Stimulated activated CD4-positive, alpha-beta T cell treated with anti-CD3 and anti-CD28 coated beads, Interleukin-12 subunit alpha, Interleukin-12 subunit beta, amount 100 ng/mL, for 48 hours (primary cell): ENCODE data around the gene URB2.

Source experiments
- DNase-seq, 3 donors: peaks; one replicate each; pipeline ENCODE4 v3.0.0-alpha.2; 2020; ENCODE audit warnings: low read depth in 2 of 3, low spot score in 1 of 3

The URB2 gene

DNA sequence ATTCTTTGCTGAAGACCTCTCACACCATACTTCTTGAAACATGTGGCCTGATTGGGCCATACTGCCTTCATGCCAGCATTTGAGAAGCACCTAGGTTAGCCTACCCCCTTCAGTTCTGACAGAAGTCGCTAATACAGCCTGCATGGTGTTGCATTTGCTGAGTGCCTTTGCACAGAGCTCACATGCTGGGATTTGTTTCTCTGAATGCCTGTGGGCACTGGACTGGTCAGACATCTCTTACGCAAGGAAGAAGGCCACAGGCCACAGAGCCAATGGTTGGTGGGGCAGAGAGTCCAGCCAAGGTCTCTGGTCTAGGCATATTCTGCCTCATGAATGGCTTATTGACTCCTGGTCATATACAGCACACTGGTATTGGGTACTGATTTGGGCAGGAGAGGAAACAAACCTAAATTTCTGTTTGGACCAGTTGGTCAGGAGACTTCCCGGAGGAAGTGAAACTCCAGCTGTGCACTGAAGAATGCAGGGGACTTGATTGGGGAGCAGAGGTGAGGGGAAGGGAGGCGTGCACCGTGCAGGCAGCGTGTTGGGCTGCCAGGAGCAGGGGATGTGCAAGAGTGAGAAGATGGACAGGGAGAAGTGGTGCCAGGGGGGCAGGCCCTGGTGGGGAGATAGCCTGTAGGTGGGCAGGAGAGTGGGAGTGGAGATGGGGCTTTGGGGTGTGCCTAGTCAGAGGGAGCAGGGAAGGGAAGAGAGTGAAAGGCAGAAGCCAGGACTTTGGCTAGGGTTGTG is 18.1 kb downstream of the URB2 start:
- no peak for DNase-seq

DNA sequence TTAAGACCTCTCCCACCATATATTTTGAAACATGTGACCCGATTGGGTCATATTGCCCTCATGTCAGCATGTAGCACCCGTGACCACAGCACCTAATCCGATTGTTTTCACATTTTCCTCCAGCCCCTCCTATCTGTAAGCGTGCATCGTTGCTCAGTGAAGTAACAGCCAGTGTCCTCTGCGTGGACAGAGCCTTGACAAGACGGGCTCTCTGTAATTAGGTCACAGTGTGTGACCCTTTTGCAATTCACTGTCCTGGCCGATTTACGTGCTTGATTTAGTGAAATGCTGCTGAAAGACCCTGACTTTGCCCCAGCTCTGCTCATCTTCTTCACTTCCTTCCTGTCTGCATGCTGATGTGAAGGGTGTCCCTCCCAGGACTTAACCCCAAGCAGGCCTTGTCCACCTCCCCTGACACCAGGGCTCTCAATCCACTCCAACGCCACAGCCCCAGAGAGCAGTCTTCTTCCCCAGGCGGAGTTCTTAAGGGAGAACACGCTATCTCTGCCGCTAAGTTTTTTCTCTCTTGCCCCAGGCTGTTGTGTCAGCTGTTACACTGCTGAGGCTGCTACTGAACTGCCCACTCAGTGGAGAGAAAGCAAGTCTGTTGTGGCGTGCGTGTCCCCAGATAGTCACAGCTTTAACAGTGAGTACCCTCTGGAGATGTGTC is 19.4 kb downstream of the URB2 start:
- DNase-seq, result no peak

DNA sequence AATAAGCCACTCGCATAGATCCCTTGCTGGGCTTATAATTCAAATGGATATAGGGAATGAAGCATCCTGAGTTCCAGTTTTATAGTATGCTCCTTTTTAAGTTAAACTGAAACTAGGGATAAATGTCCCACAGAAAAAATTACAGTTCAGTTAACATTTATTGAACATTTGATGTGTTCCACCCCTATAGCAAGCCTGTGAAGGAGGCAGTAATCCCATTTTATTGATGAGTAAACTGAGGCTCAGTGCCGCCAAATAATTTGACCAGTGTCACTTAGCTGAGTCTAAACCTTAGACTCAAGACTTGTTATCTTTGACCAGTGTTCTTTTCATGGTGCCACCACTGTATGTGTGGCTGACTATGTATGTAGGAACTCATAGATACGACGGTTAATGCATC is 22.4 kb downstream of the URB2 start:
- no peak for DNase-seq

DNA sequence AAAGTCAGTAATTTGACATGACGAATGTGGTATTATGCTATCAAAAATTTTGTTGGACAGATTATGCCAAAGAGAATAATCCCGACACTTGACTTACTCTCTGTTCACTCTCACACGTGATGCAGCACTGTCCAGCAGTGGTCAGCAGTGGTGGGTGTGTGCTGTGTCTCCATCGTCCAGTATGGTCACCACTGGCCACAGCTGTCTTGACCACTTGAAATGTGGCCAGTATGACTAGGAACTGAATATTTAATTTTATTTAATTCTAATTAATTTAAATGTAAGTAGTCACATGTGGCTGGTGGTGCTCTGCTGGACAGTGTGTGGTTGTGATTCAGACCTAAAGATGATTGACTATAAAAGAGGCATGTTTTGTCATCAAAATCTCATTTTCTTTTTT is 24.0 kb downstream of the URB2 start:
- no peak for DNase-seq

DNA sequence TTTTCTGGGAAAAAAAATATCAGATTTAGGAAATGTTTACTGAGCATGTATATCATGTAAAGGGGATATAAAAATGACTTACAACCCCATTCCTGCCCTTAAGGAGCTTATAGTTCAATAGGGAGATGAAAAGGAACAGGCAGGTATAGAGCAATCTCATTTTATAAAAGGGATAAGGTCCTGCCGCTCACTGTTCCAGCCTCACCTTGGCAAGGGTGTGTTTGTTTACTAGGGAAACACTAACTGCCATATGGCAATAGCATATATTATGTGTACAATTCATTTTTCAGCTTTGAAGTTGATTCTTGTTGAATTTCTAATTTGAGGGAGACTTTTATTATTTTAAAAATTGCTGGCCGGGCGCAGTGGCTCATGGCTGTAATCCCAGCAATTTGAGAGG is 25.5 kb downstream of the URB2 start:
- no peak for DNase-seq

DNA sequence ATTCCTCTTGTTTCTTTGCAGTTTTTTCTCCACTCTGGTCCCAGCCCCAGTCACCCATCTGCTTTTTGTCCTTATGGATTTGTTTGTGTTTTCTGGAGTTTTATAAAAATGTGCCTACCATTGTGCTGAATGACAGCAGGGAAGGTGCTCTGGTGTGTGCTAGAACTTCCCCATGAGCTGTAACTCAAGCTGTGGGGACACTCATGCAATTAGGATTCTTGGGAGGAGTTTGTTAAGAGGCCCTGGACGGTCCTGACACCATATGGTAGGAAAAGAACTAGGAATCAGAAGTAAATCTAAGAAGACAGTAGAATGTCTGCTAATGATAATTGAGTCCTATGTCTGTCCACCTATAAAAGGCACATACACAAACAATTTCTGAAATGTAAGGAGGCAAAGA is 27.4 kb downstream of the URB2 start:
- no peak for DNase-seq

DNA sequence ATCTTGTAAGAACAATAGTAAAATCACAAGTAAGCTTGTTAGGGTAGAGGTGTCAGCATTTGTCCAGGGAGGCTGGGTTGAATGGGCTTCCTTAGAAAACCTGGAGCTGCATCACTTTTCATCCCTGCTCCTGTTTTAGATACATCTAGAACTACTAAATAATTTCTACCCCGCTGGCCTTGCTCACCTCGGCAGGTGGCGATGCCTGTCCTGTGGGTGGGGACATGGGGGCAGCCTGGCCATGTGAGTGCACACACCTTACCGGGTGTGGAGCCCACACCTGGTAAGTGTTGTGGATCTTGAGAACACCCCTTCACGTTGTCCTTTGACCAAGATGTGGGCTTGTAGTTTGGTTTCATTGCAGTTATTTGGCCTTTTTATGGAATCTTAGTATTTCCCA is 29.7 kb downstream of the URB2 start:
- DNase-seq, result no peak

DNA sequence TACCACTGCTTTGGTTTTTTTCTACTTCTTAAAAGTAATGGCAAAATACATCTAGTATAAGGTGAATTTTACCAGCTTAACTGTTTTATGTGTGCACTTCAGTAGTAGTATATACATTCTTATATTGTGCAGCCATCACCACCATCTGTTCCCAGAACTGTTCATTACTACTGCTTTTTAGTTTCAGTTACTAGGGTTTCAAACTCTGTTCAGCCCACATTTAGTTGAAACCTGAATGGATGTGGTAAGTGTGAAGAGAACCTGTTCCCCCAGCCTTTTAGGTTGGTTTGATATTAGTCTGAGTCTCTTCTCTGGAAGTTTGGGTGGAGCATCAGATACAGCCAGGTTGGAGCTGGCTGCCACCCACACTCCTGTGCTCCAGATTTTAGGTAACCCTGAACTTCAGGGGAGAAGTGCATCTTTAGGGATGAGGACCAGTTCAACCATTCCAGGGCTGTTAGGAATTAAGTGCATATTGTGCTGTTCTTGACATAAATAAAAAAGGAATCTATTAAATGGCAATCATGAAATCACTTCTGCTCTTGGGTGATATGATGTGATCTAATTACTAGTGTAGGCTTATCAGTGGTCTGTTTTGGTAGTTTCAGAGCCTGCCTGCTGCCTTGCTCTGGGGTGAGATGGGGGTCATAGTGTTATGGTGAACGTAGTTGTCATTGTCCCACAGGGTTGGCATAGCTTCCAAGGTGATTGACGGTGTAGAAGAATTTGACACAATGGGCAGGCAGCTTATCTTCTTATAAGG is 32.1 kb downstream of the URB2 start:
- no peak for DNase-seq

DNA sequence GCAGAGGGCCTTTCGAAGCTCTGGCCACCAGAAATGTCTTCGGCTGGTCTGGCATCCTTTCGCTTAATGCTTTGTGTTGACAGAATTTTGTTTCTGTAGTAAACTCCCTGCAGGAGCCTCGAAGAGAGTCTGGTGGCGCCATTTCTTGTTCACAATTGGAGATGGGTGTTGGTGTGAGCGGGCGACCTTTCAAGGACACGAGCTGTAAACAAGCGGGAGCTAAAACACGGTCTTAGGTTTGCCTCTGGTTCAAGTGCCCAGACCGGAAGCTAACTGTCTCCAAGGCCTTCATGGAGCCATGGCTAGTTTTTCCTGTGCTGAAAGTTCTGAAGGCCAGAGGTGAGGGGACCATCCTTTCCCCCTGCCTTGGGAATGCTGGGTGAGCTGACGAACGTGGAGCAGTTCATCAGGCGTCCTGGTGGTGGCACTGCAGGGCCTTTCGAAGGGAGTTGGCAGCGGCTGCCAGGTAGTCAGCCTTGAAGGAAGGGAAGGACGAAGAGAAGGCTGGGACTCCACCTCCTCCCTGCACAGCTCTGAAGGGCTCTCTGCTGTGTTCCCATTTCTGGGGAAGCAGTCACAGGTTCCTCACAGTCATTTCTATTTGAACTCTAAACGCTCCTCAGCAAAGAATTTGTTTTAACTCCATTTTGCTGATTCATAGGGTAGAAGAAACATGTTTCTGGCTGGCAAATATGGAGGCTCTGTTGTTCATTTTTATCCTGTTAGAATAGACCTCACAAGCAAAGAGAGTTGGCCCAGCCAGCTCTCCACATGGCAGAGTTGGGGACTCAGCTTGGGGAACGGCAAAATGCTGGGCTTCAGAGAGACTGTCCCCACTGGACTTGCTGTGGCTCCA is 35.2 kb downstream of the URB2 start:
- DNase-seq, result peak; percentile 49 to 70 (median 53)

DNA sequence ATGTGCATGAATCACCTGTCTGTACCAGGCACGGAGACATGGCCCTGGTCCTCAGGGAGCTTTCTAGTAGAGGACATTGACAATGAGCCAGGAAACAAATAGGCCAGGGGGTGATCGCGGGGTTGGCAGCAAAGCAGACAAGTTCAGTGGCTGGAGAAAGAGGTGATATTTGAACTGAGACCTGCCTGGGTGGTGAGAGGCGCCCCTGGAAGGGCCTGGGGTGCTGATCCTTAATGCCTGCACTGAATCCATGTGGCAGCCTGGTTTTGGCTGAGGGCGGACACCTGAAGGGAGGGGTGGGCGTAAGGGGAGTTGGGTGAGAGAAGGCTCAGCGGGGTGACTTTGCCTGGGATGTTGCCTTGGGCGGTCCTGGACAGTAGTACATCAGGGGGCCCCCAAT is 35.9 kb downstream of the URB2 start:
- no peak for DNase-seq

DNA sequence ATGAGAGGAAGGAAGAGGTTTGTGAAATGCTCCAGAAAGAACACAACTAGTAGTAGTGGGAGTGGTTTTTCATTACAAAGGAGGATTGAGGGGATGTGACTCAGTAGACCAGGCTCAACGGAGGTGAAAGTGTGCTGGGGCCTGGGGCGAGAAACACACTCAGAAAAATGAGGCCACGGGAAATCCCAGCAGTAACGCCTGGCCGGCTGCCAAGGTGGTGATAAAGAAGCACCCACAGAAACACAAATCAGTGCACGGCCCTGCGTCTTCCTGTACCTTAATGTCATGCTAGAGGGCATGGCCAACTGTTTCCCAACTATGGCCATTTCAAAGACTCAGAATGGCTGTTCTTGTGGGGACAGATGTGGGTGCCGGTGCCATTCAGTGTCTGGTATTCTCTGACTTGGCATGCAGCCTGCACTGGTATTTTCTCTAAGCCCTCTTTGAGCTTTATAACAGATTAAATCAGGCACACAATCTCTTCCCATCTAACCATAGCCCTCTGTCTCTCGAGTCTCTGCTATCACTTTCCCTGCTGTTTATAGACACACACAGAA is 38.2 kb downstream of the URB2 start:
- DNase-seq, result peak; percentile 84 to 89 (median 84)

DNA sequence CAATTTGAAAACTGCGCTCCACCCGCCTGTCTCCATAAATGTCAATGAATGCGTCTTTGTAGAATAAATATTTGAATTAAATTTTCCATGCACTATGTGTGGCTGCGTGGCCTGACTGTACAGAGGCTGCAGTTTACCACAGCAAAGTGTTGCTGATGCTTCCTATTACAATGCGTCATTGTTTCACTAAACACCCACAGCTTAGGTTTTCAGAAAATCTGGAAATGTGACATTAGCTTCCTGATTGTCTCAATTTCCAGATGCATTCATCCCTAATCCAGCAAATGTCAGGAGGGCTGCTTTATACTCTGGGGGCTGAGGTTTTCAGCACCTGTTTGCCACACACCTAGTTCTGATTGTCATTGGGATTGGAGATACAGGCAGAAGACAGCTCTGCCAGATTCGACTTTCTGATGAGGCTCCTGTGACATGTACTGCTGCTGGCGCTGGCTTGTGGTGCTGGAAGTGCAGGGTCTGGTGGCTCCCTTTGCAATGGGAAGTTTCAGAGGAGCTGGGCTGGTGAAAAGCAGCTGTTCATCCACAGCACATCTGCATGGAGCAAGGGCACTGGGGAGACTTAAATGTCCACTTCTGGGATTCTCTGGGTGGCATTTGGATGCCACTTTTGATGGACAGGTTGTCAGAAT is 40.0 kb downstream of the URB2 start:
- DNase-seq, result no peak

DNA sequence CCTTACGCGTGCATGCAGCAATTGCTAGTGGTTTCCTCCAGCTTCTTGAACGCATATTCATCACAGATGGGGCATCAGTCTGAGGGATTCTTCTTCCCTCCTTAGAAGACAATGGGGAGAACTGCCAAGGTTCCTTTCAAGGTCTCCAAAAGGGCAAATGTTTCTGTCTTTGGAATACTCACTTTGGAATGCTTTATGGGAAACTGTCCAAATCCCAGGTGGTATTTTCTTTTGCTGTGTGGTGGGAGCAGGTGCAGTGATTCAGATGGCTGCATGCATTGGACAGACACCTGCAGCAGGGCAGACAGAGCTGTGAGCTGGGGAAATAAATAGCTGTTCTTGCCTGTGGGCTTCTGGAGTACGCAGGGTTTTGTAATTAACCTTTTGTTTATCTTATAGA is 40.5 kb downstream of the URB2 start:
- no peak for DNase-seq

DNA sequence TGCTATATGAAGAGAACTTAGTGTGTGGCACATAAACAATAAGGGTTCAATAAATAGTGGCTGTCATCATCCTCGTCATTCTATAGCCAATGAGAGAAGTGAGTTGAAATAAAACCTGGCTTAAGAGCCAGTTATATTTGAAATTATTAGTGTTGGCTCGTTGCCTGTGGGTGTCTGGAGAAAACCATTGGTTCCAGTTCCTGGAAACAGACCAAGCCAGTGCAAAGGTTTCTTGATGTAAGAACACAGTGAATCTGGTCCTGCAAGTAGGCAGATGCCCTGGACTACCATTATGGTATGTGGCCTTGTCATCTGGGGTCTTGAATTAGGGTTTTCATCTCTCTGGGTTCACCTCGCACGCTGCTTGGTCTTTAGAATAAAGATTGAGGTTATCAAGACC is 43.3 kb downstream of the URB2 start:
- DNase-seq, result no peak

DNA sequence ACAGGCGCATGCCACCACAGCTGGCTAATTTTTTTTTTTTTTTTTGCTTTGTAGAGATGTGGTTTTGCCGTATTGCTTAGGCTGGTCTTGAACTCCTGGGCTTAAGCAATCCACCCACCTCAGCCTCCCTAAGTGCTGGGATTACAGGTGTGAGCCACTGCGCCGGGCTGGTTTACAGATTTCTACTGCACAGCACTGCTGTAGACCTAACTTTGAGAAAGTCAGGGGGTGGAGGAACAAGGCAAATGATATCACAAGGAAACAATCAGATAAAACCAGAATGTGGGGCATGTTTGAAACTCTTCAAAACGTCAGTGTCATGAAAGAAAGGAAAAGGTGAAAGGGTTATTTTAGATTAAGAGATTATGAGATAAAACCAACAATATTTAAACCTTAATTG is 45.3 kb downstream of the URB2 start:
- DNase-seq, result no peak

DNA sequence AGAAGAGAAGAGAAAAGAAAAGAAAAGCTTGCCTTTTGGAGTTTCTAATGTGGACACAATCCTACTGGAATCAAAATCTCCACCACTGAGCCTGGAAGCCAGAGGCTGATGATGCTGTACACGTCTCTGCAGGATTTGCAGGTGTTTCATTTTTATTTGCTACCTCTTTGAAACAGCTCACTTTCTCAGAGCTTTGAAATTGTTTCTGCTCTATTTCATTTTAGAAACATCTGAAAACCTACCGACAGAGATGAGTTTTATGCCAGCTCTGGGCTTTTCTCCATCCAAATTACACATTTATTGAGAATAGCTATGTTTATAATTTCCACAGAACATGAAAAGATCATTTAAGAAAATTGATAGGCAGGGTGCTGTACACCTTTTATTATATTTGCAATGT is 46.2 kb downstream of the URB2 start:
- DNase-seq, result no peak

DNA sequence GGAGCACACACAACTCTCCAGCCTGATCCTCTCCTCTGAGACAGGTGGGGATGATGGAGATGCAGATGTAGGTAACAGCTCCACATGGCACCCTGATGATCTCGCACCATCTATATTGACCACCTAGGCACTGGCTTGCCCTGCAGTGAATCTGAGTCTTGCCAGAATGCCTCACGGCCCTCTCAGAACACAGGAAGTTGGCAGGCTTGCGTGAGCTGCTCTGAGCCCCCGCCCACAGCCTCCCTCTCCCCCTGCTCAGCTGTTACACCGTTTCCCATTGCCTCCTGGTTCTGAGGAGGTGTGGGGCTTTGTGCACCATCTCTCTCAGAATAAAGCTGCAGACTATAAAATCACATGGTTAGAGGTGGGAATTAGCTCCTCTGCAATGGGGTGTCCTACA is 48.0 kb downstream of the URB2 start:
- DNase-seq, result no peak

DNA sequence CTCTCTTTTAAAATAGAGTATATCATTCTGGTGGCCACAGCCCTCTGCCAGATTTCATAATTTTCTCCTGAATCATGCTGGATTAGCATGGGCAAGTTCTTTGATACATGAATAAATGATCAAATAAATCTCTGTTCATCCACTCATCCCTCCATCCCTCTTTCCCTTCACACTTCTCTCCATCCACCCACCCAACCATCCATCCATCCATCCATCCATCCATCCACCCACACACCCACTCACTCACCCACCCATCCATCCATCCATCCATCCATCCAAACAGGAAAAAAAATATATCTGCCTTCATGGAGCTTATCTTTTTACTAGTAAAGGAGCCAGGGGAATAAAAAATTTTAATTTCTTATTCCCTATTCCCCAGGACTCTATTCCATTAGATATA is 49.3 kb downstream of the URB2 start:
- no peak for DNase-seq

DNA sequence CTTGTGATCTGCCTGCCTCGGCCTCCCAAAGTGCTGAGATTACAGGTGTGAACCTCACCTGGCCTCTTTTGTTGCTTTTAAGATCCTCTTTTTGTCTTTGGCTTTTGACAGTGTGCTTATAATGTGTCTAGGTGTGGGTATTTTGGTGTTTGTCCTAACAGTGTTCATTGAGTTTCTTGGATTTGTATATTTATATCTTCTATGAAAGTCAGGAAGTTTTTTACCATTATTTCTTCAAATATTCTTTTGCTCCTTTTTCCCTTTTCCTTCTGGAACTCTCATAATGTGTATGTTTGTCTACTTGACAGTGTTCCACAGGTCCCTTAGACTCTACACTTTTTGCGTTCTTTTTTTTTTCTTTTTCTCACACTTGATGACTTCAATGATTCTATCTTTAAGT is 59.1 kb downstream of the URB2 start:
- DNase-seq, result no peak

DNA sequence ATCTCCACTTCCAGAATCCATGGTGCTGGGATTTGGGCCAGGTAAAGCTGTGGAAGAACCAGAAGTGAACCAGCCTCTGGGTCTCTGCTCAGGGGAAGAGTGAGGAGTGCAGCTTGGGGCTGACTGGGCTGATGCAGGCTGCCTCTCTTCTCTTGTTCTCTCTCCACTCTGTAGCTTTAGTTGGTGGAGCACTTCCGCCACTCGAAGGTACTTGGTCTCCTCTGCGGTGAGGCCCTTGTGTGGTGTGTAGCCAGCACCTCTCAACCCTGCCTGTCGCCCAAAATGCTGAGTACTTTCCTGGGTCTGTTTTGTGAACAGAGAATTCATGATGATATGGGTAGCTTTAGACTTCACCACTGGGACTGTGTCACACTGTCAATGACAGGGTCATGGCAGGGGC is 63.2 kb downstream of the URB2 start:
- no peak for DNase-seq

DNA sequence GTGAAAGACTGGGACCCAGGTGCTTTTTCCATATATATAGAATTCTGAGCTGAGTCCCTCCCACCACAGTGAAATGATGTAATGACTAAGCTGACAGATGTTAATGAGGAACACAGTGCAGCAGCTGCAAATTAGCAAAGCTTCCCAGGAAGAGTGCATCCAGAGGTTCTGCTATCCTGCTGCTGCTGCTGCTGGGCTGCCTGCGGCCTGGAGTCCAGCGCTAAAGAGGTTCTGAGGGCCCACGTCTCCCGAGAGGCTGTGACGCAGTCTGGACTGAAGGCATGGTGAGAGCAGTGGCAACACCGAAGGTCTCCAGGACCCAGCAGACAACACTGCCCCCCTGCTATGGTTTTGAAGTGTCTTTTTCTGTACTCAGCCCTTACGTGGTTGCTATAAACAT is 63.9 kb downstream of the URB2 start:
- DNase-seq, result no peak
